Fibroblast of the aortic adventitia (primary cell): ENCODE data around the gene CDH23. TPM values are rescaled to one million over a fixed set of nuclear protein-coding genes. Genes with fewer than 3 reads are reported as not detected.

ENCODE experiments used
- DNase-seq: peaks from one replicate; pipeline ENCODE4 v3.0.0-alpha.2; 2010; ENCODE audit warnings: low read depth
- H3K4me3 ChIP-seq: 2 replicates; pipeline ENCODE4 v1.5.1; 2011; ENCODE audit warnings: low read depth, mild to moderate bottlenecking, control low read depth, low read length, moderate library complexity
- total RNA-seq: library from RNA; depleted of rRNA; stranded (reverse); fragments of >200 nt; gene quantifications from 2 replicates; pipeline ENCODE4 v1.2.3, GENCODE V29; 2012; ENCODE audit warnings: low replicate concordance
- TF ChIP-seq, protein P1 (sequence below): IDR thresholded peaks from 2 replicates; pipeline ENCODE4 v1.5.1; 2011; ENCODE audit warnings: mild to moderate bottlenecking, low read length, control low read depth, inconsistent platforms; ENCODE audit not compliant: insufficient read depth

Gene CDH23
- total RNA-seq, 1 donor, result 0.27 TPM

- no peak overlapping the region for H3K4me3 ChIP-seq
- TF ChIP-seq, protein P1, sequence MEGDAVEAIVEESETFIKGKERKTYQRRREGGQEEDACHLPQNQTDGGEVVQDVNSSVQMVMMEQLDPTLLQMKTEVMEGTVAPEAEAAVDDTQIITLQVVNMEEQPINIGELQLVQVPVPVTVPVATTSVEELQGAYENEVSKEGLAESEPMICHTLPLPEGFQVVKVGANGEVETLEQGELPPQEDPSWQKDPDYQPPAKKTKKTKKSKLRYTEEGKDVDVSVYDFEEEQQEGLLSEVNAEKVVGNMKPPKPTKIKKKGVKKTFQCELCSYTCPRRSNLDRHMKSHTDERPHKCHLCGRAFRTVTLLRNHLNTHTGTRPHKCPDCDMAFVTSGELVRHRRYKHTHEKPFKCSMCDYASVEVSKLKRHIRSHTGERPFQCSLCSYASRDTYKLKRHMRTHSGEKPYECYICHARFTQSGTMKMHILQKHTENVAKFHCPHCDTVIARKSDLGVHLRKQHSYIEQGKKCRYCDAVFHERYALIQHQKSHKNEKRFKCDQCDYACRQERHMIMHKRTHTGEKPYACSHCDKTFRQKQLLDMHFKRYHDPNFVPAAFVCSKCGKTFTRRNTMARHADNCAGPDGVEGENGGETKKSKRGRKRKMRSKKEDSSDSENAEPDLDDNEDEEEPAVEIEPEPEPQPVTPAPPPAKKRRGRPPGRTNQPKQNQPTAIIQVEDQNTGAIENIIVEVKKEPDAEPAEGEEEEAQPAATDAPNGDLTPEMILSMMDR, result no peak
- no peak for DNase-seq
Observed at GRCh38 chr10:71390921-71391690, 5.6 kb upstream of the CDH23 start.

GRCh38 chr10:71391701-71392100, 5.0 kb upstream of the CDH23 start:
- DNase-seq, result no peak
- H3K4me3 ChIP-seq, result no peak overlapping the region
- TF ChIP-seq, protein P1, result no peak

- H3K4me3 ChIP-seq, result no peak overlapping the region
- TF ChIP-seq, protein P1, result no peak
- DNase-seq, result no peak
Observed at GRCh38 chr10:71392292-71392691, 4.4 kb upstream of the CDH23 start.

DNA sequence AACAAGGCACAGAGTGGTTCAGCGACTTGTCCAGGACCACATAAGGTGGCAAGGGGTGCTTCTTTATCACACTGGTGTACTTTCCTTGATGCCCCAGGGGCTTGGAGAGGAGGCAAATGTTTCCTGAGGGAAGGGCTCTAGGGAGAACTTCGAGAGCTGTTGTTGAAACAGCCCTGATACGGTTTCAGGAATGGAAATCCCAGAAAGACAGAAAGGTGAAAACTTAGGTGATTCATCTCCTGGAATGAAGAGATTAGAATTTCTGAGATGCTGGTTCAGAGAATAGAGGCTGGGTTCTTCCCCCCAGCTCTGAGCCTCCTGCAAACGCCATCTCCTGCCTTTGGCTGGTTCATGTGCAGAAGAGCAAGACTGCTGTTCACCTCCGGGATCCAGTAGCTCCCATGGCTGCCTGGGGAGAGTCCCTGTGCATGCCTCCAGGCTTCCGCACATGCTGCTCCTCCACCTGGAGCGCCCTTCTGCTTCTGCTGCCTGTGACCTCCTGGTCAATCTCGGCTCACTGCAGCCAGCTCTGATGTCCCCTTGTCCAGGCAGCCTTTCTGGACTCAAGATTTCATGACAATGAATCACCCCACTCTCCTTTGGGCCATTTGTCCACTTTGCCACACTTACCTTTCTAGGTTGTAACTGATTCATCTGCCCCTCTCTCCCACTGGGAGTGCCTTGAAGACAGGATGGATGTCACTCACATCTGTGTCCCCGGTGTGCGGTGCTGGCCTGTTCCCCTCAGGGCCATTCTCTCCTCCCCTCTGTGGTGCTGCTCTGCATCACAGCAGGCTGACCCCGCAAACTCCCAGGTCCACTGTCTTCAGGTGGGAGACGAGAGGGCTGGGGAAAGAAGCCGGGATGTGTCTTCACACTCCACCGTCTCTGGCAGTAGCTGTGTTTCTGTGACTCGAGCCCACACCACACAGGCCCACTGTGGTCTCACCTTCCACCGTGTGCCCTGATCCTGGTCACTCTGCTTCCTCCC, 3.6 kb upstream of the CDH23 start:
- H3K4me3 ChIP-seq, result no peak overlapping the region
- DNase-seq, result no peak
- TF ChIP-seq, protein P1, result no peak

DNA sequence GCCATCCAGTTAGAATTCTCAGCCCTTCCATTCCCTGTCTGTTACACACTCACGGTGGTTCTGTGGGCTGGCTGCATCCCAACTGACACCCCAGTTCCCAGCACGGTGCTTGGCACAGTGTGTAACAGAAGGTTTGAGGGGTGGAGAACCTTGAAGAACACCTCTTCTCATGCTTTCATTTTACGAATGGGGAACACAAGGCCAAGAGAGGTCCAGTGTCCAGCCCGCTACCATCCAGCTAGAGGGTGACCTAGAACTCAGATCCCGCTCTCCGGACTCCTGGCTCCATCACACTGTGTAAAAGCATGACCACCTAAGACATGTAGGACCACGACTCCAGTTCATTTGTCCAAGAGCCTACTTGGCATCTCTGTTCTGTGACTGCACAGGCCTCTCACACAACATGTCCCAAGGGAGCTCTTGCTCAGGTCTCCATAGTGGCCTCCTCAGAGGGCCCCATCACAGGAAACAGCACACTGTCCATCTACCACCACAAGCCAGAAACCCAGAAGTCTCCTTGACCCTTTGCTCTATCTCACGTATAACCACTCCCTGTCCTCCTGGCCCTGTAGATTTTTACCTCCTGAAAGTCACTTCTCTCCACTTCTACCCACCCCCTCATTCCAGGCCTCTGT, 2.8 kb upstream of the CDH23 start:
- TF ChIP-seq, protein P1, result no peak
- H3K4me3 ChIP-seq, result no peak overlapping the region

GRCh38 chr10:71394926-71395562, 1.7 kb upstream of the CDH23 start:
- DNase-seq, result no peak
- TF ChIP-seq, protein P1, result no peak
- H3K4me3 ChIP-seq, result no peak overlapping the region

More for the DNA sequence above, 2.8 kb upstream of the CDH23 start:
- no peak for DNase-seq
